Hepatocyte (in vitro differentiated cells): ENCODE measurements around the gene PARD3B.

Experiments
- EZH2phosphoT487 ChIP-seq: fragments of 200-600 bp; sonication (generic); IDR thresholded peaks from one replicate; pipeline ENCODE4 v1.6.1; 2018; ENCODE audit warnings: antibody characterized with exemption, mild to moderate bottlenecking, low read depth, moderate library complexity; ENCODE audit not compliant: unreplicated experiment, severe bottlenecking
- TF ChIP-seq, protein P1 (sequence below): fragments of 200-600 bp; sonication (generic); IDR thresholded peaks from 2 replicates; pipeline ENCODE4 v1.5.1; 2016; ENCODE audit warnings: antibody characterized with exemption, mild to moderate bottlenecking; ENCODE audit not compliant: poor library complexity

DNA sequence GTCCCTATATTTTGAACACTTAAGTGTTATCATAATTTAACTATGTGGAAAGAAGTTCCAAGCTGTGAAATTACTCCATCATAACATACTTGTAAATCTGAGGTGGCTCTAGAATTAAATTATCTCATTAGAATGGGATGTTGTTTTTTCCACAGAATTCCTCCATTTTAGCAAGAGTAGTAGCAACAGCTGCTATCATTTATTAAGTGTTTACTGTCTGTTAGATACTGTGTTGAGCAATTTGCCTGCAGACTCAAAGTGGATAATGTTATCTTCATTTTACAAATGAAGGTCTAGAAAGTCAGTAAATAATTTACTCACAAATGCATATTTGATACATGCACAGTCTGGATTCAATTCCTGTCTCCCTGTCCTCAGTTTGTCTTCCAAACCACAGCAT, 632.3 kb downstream of the PARD3B start:
- TF ChIP-seq, protein P1, sequence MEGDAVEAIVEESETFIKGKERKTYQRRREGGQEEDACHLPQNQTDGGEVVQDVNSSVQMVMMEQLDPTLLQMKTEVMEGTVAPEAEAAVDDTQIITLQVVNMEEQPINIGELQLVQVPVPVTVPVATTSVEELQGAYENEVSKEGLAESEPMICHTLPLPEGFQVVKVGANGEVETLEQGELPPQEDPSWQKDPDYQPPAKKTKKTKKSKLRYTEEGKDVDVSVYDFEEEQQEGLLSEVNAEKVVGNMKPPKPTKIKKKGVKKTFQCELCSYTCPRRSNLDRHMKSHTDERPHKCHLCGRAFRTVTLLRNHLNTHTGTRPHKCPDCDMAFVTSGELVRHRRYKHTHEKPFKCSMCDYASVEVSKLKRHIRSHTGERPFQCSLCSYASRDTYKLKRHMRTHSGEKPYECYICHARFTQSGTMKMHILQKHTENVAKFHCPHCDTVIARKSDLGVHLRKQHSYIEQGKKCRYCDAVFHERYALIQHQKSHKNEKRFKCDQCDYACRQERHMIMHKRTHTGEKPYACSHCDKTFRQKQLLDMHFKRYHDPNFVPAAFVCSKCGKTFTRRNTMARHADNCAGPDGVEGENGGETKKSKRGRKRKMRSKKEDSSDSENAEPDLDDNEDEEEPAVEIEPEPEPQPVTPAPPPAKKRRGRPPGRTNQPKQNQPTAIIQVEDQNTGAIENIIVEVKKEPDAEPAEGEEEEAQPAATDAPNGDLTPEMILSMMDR = no peak
- no peak for TF ChIP-seq EZH2phosphoT487
